ENCODE data around the gene TBC1D13. TPM values are rescaled to one million over a fixed set of nuclear protein-coding genes. Genes with fewer than 3 reads are reported as not detected.
"Not testable (repeated sequence)": the region's sequence is repeated elsewhere in the genome, so short reads cannot be mapped to it uniquely, and the experiment has no call there.

The TBC1D13 gene
- total RNA-seq, 1 donor from 2014 or later: 24.3 TPM

GRCh38 chr9:128851779-128852600 is 64.9 kb downstream of the TBC1D13 start:
- not testable (repeated sequence) for H3K4me2 ChIP-seq (ENCODE audit: low read length); H3K36me3 ChIP-seq (ENCODE audit: insufficient read depth, low read length); H3K27ac ChIP-seq (ENCODE audit: low read depth, low read length); H3K9ac ChIP-seq (ENCODE audit: low read length); FAIRE-seq; H3K4me1 ChIP-seq (ENCODE audit: insufficient read depth, low read length); H3K79me2 ChIP-seq (ENCODE audit: insufficient read depth, low read length); H3K27me3 ChIP-seq (ENCODE audit: insufficient read depth, low read length); DNase-seq (ENCODE audit: low read depth); H2AFZ ChIP-seq (ENCODE audit: low read depth, low read length); H3K27me3 Mint-ChIP-seq (ENCODE audit: low read depth, unreplicated experiment); H3K4me3 Mint-ChIP-seq (ENCODE audit: unreplicated experiment); H3K4me1 Mint-ChIP-seq (ENCODE audit: low read depth, unreplicated experiment); H3K27ac Mint-ChIP-seq (ENCODE audit: unreplicated experiment); H3K9me3 ChIP-seq (ENCODE audit: insufficient read depth, low read depth, low read length); H4K20me1 ChIP-seq (ENCODE audit: insufficient read depth, low read length); H3K4me3 ChIP-seq (ENCODE audit: insufficient read depth, low read depth, low read length)
- TF ChIP-seq, protein P1, sequence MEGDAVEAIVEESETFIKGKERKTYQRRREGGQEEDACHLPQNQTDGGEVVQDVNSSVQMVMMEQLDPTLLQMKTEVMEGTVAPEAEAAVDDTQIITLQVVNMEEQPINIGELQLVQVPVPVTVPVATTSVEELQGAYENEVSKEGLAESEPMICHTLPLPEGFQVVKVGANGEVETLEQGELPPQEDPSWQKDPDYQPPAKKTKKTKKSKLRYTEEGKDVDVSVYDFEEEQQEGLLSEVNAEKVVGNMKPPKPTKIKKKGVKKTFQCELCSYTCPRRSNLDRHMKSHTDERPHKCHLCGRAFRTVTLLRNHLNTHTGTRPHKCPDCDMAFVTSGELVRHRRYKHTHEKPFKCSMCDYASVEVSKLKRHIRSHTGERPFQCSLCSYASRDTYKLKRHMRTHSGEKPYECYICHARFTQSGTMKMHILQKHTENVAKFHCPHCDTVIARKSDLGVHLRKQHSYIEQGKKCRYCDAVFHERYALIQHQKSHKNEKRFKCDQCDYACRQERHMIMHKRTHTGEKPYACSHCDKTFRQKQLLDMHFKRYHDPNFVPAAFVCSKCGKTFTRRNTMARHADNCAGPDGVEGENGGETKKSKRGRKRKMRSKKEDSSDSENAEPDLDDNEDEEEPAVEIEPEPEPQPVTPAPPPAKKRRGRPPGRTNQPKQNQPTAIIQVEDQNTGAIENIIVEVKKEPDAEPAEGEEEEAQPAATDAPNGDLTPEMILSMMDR (IDR thresholded peaks at IDR 0.05; ENCODE audit: insufficient read depth, low read depth, low read length): peak; percentile 41
- H3K36me3 Mint-ChIP-seq (ENCODE audit: low read depth, unreplicated experiment): peaks cover 19% of the 10 kb centered on the region
- H3K9me3 Mint-ChIP-seq (ENCODE audit: unreplicated experiment): peaks cover 23% of the 10 kb centered on the region

DNA sequence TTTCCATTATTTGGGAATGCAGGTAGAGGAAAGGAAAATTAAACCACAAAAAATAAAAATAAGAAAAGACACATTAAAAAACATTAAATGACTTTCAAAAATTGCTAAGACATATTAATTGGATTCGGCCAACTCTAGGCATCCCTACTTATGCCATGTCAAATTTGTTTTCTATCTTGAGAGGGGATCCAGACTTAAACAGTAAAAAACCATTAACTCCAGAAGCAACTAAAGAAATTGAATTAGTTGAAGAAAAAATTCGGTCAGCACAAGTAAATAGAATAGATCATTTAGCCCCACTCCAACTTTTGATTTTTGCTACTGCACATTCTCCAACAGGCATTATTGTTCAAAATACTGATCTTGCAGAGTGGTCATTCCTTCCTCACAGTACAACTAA is 65.6 kb downstream of the TBC1D13 start:
- not testable (repeated sequence) for H3K9me3 ChIP-seq (ENCODE audit: insufficient read depth, low read depth, low read length); H3K9ac ChIP-seq (ENCODE audit: low read length); H2AFZ ChIP-seq (ENCODE audit: low read depth, low read length); H3K4me1 Mint-ChIP-seq (ENCODE audit: low read depth, unreplicated experiment); DNase-seq (ENCODE audit: low read depth); H3K27ac Mint-ChIP-seq (ENCODE audit: unreplicated experiment); H3K27me3 Mint-ChIP-seq (ENCODE audit: low read depth, unreplicated experiment); H3K4me1 ChIP-seq (ENCODE audit: insufficient read depth, low read length); H3K27me3 ChIP-seq (ENCODE audit: insufficient read depth, low read length); H3K4me3 Mint-ChIP-seq (ENCODE audit: unreplicated experiment); H3K4me3 ChIP-seq (ENCODE audit: insufficient read depth, low read depth, low read length); H3K79me2 ChIP-seq (ENCODE audit: insufficient read depth, low read length); FAIRE-seq; H4K20me1 ChIP-seq (ENCODE audit: insufficient read depth, low read length); H3K4me2 ChIP-seq (ENCODE audit: low read length); H3K36me3 ChIP-seq (ENCODE audit: insufficient read depth, low read length); H3K27ac ChIP-seq (ENCODE audit: low read depth, low read length)
- peaks cover 18% of the 10 kb centered on the region for H3K36me3 Mint-ChIP-seq (ENCODE audit: low read depth, unreplicated experiment)
- peaks cover 21% of the 10 kb centered on the region for H3K9me3 Mint-ChIP-seq (ENCODE audit: unreplicated experiment)

DNA sequence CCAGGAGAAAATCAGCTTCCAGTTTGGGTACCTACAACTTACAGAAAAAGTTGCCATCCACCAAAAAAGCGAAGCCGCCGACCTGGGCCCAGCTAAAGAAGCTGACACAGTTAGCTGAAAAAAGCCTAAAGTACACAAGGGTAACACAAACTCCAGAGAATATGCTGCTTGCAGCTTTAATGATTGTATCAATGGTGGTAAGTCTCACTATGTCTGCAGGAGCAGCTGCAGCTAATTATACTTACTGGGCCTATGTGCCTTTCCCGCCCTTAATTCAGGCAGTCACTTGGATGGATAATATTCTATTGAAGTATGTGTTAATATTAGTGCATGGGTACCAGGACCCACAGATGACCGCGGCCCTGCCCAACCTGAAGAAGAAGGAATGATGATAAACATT is 67.4 kb downstream of the TBC1D13 start:
- H3K27ac ChIP-seq (ENCODE audit: low read depth, low read length); DNase-seq (ENCODE audit: low read depth); H3K27ac Mint-ChIP-seq (ENCODE audit: unreplicated experiment); H3K27me3 Mint-ChIP-seq (ENCODE audit: low read depth, unreplicated experiment); H3K4me1 Mint-ChIP-seq (ENCODE audit: low read depth, unreplicated experiment); H3K4me3 Mint-ChIP-seq (ENCODE audit: unreplicated experiment); FAIRE-seq; H3K4me3 ChIP-seq (ENCODE audit: insufficient read depth, low read depth, low read length); H3K4me1 ChIP-seq (ENCODE audit: insufficient read depth, low read length); H3K4me2 ChIP-seq (ENCODE audit: low read length); H3K79me2 ChIP-seq (ENCODE audit: insufficient read depth, low read length); H4K20me1 ChIP-seq (ENCODE audit: insufficient read depth, low read length); H3K9me3 ChIP-seq (ENCODE audit: insufficient read depth, low read depth, low read length); H2AFZ ChIP-seq (ENCODE audit: low read depth, low read length); H3K27me3 ChIP-seq (ENCODE audit: insufficient read depth, low read length); H3K36me3 ChIP-seq (ENCODE audit: insufficient read depth, low read length); H3K9ac ChIP-seq (ENCODE audit: low read length): not testable (repeated sequence)
- Mint-ChIP-seq H3K36me3 (ENCODE audit: low read depth, unreplicated experiment) (peaks cover 14% of the 10 kb centered on the region), H3K9me3 (ENCODE audit: unreplicated experiment) (peaks cover 17% of the 10 kb centered on the region)

DNA sequence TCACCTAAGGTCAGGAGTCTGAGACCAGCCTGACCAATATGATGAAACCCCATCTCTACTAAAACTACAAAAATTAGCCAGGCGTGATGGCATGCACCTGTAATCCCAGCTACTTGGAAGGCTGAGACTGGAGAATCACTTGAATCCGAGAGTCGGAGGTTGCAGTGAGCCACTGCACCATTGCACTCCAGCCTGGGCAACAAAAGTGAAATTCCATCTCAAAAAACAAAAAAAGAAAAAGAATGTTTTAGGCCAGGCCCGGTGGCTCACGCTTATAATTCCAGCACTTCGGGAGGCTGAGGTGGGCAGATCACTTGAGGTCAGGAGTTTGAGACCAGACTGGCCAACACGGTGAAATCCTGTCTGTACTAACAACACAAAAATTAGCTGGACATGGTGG is 71.4 kb downstream of the TBC1D13 start:
- FAIRE-seq: not testable (repeated sequence)

More for the DNA sequence above, 71.4 kb downstream of the TBC1D13 start:
- DNase-seq (ENCODE audit: low read depth); H3K36me3 ChIP-seq (ENCODE audit: insufficient read depth, low read length); H3K4me1 ChIP-seq (ENCODE audit: insufficient read depth, low read length); H3K4me2 ChIP-seq (ENCODE audit: low read length); H3K27me3 Mint-ChIP-seq (ENCODE audit: low read depth, unreplicated experiment); H3K27ac Mint-ChIP-seq (ENCODE audit: unreplicated experiment); H3K79me2 ChIP-seq (ENCODE audit: insufficient read depth, low read length); H3K9me3 ChIP-seq (ENCODE audit: insufficient read depth, low read depth, low read length); H3K27me3 ChIP-seq (ENCODE audit: insufficient read depth, low read length); H2AFZ ChIP-seq (ENCODE audit: low read depth, low read length); H3K9me3 Mint-ChIP-seq (ENCODE audit: unreplicated experiment); H3K27ac ChIP-seq (ENCODE audit: low read depth, low read length); H3K4me1 Mint-ChIP-seq (ENCODE audit: low read depth, unreplicated experiment); H3K4me3 Mint-ChIP-seq (ENCODE audit: unreplicated experiment); H4K20me1 ChIP-seq (ENCODE audit: insufficient read depth, low read length); H3K9ac ChIP-seq (ENCODE audit: low read length); H3K4me3 ChIP-seq (ENCODE audit: insufficient read depth, low read depth, low read length); H3K36me3 Mint-ChIP-seq (ENCODE audit: low read depth, unreplicated experiment): not testable (repeated sequence)

Other genes with a start within 250 kb of the TBC1D13 start
- gene SPTAN1, start 234.7 kb upstream of the TBC1D13 start, total RNA-seq: 523 and 604 TPM in 2 replicates
- 19.5 and 20.6 TPM in 2 replicates for gene DYNC2I2, start 130.4 kb upstream of the TBC1D13 start, total RNA-seq
- gene SET, start 98.0 kb upstream of the TBC1D13 start, total RNA-seq: 361 and 397 TPM in 2 replicates
- gene PKN3, start 84.8 kb upstream of the TBC1D13 start, total RNA-seq: 2.3 and 3.1 TPM in 2 replicates
- 21.8 and 23.7 TPM in 2 replicates for gene ZDHHC12, start 63.1 kb upstream of the TBC1D13 start, total RNA-seq
- gene ZER1, start 15.3 kb upstream of the TBC1D13 start, total RNA-seq: 31.0 and 31.9 TPM in 2 replicates
- gene ENDOG, start 31.2 kb downstream of the TBC1D13 start, total RNA-seq: 17.8 and 18.6 TPM in 2 replicates
- gene SPOUT1, start 42.5 kb downstream of the TBC1D13 start, total RNA-seq: 19.5 and 24.6 TPM in 2 replicates
- 9.3 and 10.1 TPM in 2 replicates for gene KYAT1, start 94.7 kb downstream of the TBC1D13 start, total RNA-seq
- 103 and 104 TPM in 2 replicates for gene LRRC8A, start 94.9 kb downstream of the TBC1D13 start, total RNA-seq
- 4.6 and 6.1 TPM in 2 replicates for gene PHYHD1, start 133.7 kb downstream of the TBC1D13 start, total RNA-seq
- gene DOLK, start 160.3 kb downstream of the TBC1D13 start, total RNA-seq: 19.8 and 22.1 TPM in 2 replicates
- 40.4 and 45.6 TPM in 2 replicates for gene NUP188, start 160.4 kb downstream of the TBC1D13 start, total RNA-seq
- 35.0 and 38.0 TPM in 2 replicates for gene SH3GLB2, start 241.1 kb downstream of the TBC1D13 start, total RNA-seq
- 23.1 and 23.8 TPM in 2 replicates for gene MIGA2, start 249.4 kb downstream of the TBC1D13 start, total RNA-seq